Measurements from ENCODE around the gene INPPL1. TPM values are rescaled to one million over a fixed set of nuclear protein-coding genes. Genes with fewer than 3 reads are reported as not detected.

Gene INPPL1
- total RNA-seq, 1 experiment from 2014 or later, result 83.9 TPM

- Histone ChIP-seq H3K4me1 (ENCODE audit: low read length) (no peaks in the 10 kb centered on the region), H3K4me3 (ENCODE audit: low read length) (no peak overlapping the region), H3K4me2 (ENCODE audit: low read depth, low read length, poor library complexity, severe bottlenecking) (no peak overlapping the region), H3K27ac (ENCODE audit: low read length) (no peak overlapping the region), H3K27me3 (ENCODE audit: low read length) (no peaks in the 10 kb centered on the region), H3K9ac (ENCODE audit: low read length) (no peak overlapping the region), H3K36me3 (ENCODE audit: insufficient read depth, low read length) (no peaks in the 10 kb centered on the region), H4K20me1 (ENCODE audit: insufficient read depth, low read depth, low read length) (no peaks in the 10 kb centered on the region), H3K9me2 (replicated peaks; ENCODE audit: insufficient read depth, low read length) (no peaks in the 10 kb centered on the region), H3K79me2 (ENCODE audit: low read length) (no peaks in the 10 kb centered on the region), H3K9me3 (ENCODE audit: low read length) (no peaks in the 10 kb centered on the region), H2AFZ (ENCODE audit: low read length) (no peak overlapping the region)
- no peak for DNase-seq
Observed at GRCh38 chr11:72280726-72281315, 56.3 kb downstream of the INPPL1 start.

GRCh38 chr11:72283947-72284346 lies 59.4 kb downstream of the INPPL1 start:
- no peak for DNase-seq
- H4K20me1 ChIP-seq (ENCODE audit: insufficient read depth, low read depth, low read length), result no peaks in the 10 kb centered on the region
- H2AFZ ChIP-seq (ENCODE audit: low read length), result no peak overlapping the region

GRCh38 chr11:72287293-72287692 lies 62.7 kb downstream of the INPPL1 start:
- H3K79me2 ChIP-seq (ENCODE audit: low read length), result no peaks in the 10 kb centered on the region
- no peaks in the 10 kb centered on the region for H3K9me3 ChIP-seq (ENCODE audit: low read length)
- H3K36me3 ChIP-seq (ENCODE audit: insufficient read depth, low read length), result no peaks in the 10 kb centered on the region
- H3K27ac ChIP-seq (ENCODE audit: low read length), result no peak overlapping the region
- no peak overlapping the region for H2AFZ ChIP-seq (ENCODE audit: low read length)
- H3K27me3 ChIP-seq (ENCODE audit: low read length), result no peaks in the 10 kb centered on the region
- no peaks in the 10 kb centered on the region for H4K20me1 ChIP-seq (ENCODE audit: insufficient read depth, low read depth, low read length)
- H3K9me2 ChIP-seq (replicated peaks; ENCODE audit: insufficient read depth, low read length), result no peaks in the 10 kb centered on the region
- H3K4me1 ChIP-seq (ENCODE audit: low read length), result no peaks in the 10 kb centered on the region
- no peak overlapping the region for H3K4me3 ChIP-seq (ENCODE audit: low read length)
- H3K9ac ChIP-seq (ENCODE audit: low read length), result no peak overlapping the region
- no peak overlapping the region for H3K4me2 ChIP-seq (ENCODE audit: low read depth, low read length, poor library complexity, severe bottlenecking)
- no peak for DNase-seq

More at GRCh38 chr11:72283947-72284346, 59.4 kb downstream of the INPPL1 start:
- no peak overlapping the region for H3K9ac ChIP-seq (ENCODE audit: low read length)
- H3K9me2 ChIP-seq (replicated peaks; ENCODE audit: insufficient read depth, low read length), result no peaks in the 10 kb centered on the region
- no peak overlapping the region for H3K4me2 ChIP-seq (ENCODE audit: low read depth, low read length, poor library complexity, severe bottlenecking)
- H3K9me3 ChIP-seq (ENCODE audit: low read length), result no peaks in the 10 kb centered on the region
- no peaks in the 10 kb centered on the region for H3K36me3 ChIP-seq (ENCODE audit: insufficient read depth, low read length)
- no peaks in the 10 kb centered on the region for H3K4me1 ChIP-seq (ENCODE audit: low read length)
- H3K27ac ChIP-seq (ENCODE audit: low read length), result no peak overlapping the region
- no peak overlapping the region for H3K4me3 ChIP-seq (ENCODE audit: low read length)
- no peaks in the 10 kb centered on the region for H3K79me2 ChIP-seq (ENCODE audit: low read length)
- H3K27me3 ChIP-seq (ENCODE audit: low read length), result no peaks in the 10 kb centered on the region

Other genes with a start within 250 kb of the INPPL1 start
- gene IL18BP, start 225.9 kb upstream of the INPPL1 start, total RNA-seq (2014; rRNA removed; shearing (Covaris generic); ENCODE audit: low replicate concordance), result 5.4 and 6.2 TPM in 2 replicates
- 29.0 and 45.3 TPM in 2 replicates for gene NUMA1, start 144.2 kb upstream of the INPPL1 start, total RNA-seq (2014; rRNA removed; shearing (Covaris generic); ENCODE audit: low replicate concordance)
- 2.3 and 4.6 TPM in 2 replicates for gene LRRC51, start 143.9 kb upstream of the INPPL1 start, total RNA-seq (2014; rRNA removed; shearing (Covaris generic); ENCODE audit: low replicate concordance)
- gene LAMTOR1, start 121.5 kb upstream of the INPPL1 start, total RNA-seq (2014; rRNA removed; shearing (Covaris generic); ENCODE audit: low replicate concordance), result 96.5 and 102 TPM in 2 replicates
- 0.26 TPM in 1 of 2 replicates, not detected in the other for gene TOMT, start 118.8 kb upstream of the INPPL1 start, total RNA-seq (2014; rRNA removed; shearing (Covaris generic); ENCODE audit: low replicate concordance)
- 37.4 and 40.9 TPM in 2 replicates for gene ANAPC15, start 112.1 kb upstream of the INPPL1 start, total RNA-seq (2014; rRNA removed; shearing (Covaris generic); ENCODE audit: low replicate concordance)
- not detected in 2 replicates for gene FOLR3, start 89.0 kb upstream of the INPPL1 start, total RNA-seq (2014; rRNA removed; shearing (Covaris generic); ENCODE audit: low replicate concordance)
- not detected in 2 replicates for gene FOLR1, start 32.6 kb upstream of the INPPL1 start, total RNA-seq (2014; rRNA removed; shearing (Covaris generic); ENCODE audit: low replicate concordance)
- gene FOLR2, start 8.0 kb upstream of the INPPL1 start, total RNA-seq (2014; rRNA removed; shearing (Covaris generic); ENCODE audit: low replicate concordance), result 9.4 and 16.0 TPM in 2 replicates
- gene PHOX2A, start 19.4 kb downstream of the INPPL1 start, total RNA-seq (2014; rRNA removed; shearing (Covaris generic); ENCODE audit: low replicate concordance), result not detected in 2 replicates
- gene CLPB, start 209.8 kb downstream of the INPPL1 start, total RNA-seq (2014; rRNA removed; shearing (Covaris generic); ENCODE audit: low replicate concordance), result 22.2 and 33.1 TPM in 2 replicates

All from Karpas-422 (cell line).